ENCODE data around the gene TOGARAM1.

The TOGARAM1 gene

DNA sequence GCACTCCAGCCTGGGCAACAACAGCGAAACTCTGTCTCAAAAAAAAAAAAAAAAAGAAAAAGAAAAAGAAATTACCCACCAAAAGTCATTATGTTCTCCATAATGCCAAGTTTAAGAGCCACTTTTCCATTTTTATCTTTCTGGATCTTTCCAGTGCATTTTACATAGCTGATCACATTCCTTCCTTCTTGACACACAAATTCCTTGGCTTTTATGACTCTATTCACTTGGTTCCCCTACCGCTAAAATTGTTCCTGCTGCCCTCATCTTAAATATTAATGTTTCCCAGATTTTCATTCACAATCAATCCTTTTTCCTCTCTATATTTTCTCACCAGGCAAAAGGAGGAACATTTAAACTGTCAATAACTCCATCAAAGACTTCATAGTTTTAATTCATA is 20.4 kb upstream of the TOGARAM1 start:
- no peak for DNase-seq (ENCODE audit: low read depth)
- TF ChIP-seq CTCF (conservative IDR thresholded peaks at IDR 0.05; ENCODE audit: low read depth, low read length), result no peak
- H3K4me3 ChIP-seq (ENCODE audit: low read length), result no peak overlapping the region

DNA sequence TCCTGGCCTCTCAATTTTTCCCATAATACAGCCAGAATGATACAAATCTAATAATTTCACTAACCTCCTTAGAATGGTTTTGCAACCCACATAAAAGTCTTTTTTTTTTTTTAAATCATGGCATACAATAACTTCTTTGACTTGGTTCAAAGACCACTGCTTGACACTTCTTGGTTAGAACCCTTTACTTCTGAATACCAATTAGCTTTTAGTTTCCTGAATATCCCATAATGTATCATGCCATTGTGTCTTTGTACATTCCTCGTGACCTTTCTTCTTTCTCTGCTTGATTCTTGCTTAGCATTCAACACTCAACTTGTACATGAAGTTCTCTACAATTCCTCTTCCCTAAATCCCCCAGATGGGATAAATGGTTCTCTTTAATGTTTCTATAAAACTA is 19.6 kb upstream of the TOGARAM1 start:
- DNase-seq (ENCODE audit: low read depth), result no peak

GRCh38 chr14:44944107-44944506 is 17.9 kb upstream of the TOGARAM1 start:
- DNase-seq (ENCODE audit: low read depth), result no peak
- H3K4me3 ChIP-seq (ENCODE audit: low read length), result no peak overlapping the region
- TF ChIP-seq CTCF (conservative IDR thresholded peaks at IDR 0.05; ENCODE audit: low read depth, low read length), result no peak

More for the DNA sequence above, 19.6 kb upstream of the TOGARAM1 start:
- no peak overlapping the region for H3K4me3 ChIP-seq (ENCODE audit: low read length)
- no peak for TF ChIP-seq CTCF (conservative IDR thresholded peaks at IDR 0.05; ENCODE audit: low read depth, low read length)

- H3K4me3 ChIP-seq (ENCODE audit: low read length), result no peak overlapping the region
- no peak for DNase-seq (ENCODE audit: low read depth)
- no peak for TF ChIP-seq CTCF (conservative IDR thresholded peaks at IDR 0.05; ENCODE audit: low read depth, low read length)
These were observed 16.7 kb upstream of the TOGARAM1 start for GRCh38 chr14:44945264-44945663.

- TF ChIP-seq CTCF (conservative IDR thresholded peaks at IDR 0.05; ENCODE audit: low read depth, low read length), result no peak
- no peak overlapping the region for H3K4me3 ChIP-seq (ENCODE audit: low read length)
- no peak for DNase-seq (ENCODE audit: low read depth)
These were observed 10.9 kb upstream of the TOGARAM1 start for GRCh38 chr14:44951051-44951450.

- no peak for DNase-seq (ENCODE audit: low read depth)
- H3K4me3 ChIP-seq (ENCODE audit: low read length), result no peak overlapping the region
- no peak for TF ChIP-seq CTCF (conservative IDR thresholded peaks at IDR 0.05; ENCODE audit: low read depth, low read length)
These were observed 9.4 kb upstream of the TOGARAM1 start for GRCh38 chr14:44952391-44953110.

DNA sequence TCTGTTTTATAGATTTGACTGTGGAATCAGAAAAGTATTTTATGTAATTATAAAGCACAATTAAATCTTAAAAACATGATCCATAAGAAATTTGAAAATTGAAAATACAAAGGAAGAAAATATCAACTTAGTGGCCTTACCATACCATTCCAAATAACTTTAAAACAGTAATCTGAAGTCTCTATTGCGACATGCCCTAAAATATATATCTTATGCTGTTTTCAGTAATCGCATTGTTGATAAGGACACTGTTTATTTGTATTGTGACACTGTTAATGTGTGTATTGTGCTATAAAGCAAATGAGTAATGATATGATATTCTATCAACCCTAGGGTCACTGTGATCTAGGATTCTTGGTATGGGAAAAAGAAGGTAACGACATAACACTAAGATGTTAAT is 7.2 kb upstream of the TOGARAM1 start:
- no peak overlapping the region for H3K4me3 ChIP-seq (ENCODE audit: low read length)
- no peak for TF ChIP-seq CTCF (conservative IDR thresholded peaks at IDR 0.05; ENCODE audit: low read depth, low read length)
- no peak for DNase-seq (ENCODE audit: low read depth)

Data from retinal pigment epithelial cell (primary cell).